ENCODE results near the gene MAP3K19.
"Not testable (repeated sequence)": the region's sequence is repeated elsewhere in the genome, so short reads cannot be mapped to it uniquely, and the experiment has no call there.

Gene MAP3K19

DNA sequence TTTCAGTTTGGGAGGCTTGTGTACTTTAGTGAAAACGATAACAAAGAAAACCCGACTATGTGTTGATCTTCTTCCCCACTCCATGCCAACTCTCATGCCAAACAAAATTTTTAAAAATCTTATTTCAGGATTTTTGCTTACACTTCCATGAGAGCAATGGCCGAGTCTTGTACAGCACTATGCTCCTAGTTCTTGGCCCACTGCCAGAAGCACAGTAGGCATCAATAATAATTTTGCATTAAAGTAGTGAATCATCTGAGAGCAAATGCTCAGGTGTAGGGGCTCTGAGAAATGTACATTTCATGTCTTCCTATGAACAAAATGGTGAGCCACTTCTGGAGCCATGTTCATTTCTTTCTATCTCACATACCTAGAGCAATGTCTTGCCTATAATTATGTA lies 62.2 kb downstream of the MAP3K19 start:
- DNase-seq (ENCODE audit: low read depth, low spot score): no peak

GRCh38 chr2:134982603-134983002 lies 64.6 kb downstream of the MAP3K19 start:
- no peak for DNase-seq (ENCODE audit: low read depth, low spot score)

DNA sequence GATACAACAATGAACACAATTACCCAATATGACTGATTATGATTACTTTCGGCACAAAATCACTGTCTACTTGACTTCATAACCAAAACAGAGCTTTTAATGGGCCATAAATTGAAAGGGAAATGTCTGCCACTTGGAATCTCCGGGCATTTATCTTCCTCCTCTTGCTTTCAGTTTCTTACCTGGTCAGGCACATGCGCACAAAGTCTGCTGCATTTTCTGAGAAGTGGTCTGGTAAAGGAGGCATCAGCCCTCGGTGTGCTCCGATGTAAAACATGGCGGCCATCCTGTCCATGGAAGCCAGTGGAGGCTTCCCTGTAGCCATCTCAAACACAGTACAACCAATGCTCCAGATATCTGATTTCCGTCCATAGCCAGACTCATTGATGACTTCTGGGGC lies 66.6 kb downstream of the MAP3K19 start:
- no peak for DNase-seq (ENCODE audit: low read depth, low spot score)

- DNase-seq (ENCODE audit: low read depth, low spot score): no peak
These were observed 68.0 kb downstream of the MAP3K19 start for GRCh38 chr2:134979221-134979620.

- not testable (repeated sequence) for DNase-seq (ENCODE audit: low read depth, low spot score)
These were observed 70.1 kb downstream of the MAP3K19 start for GRCh38 chr2:134977104-134977503.

- DNase-seq (ENCODE audit: low read depth, low spot score): no peak
These were observed 71.1 kb downstream of the MAP3K19 start for GRCh38 chr2:134976074-134976702.

GRCh38 chr2:134975281-134976009 lies 71.8 kb downstream of the MAP3K19 start:
- no peak for DNase-seq (ENCODE audit: low read depth, low spot score)

DNA sequence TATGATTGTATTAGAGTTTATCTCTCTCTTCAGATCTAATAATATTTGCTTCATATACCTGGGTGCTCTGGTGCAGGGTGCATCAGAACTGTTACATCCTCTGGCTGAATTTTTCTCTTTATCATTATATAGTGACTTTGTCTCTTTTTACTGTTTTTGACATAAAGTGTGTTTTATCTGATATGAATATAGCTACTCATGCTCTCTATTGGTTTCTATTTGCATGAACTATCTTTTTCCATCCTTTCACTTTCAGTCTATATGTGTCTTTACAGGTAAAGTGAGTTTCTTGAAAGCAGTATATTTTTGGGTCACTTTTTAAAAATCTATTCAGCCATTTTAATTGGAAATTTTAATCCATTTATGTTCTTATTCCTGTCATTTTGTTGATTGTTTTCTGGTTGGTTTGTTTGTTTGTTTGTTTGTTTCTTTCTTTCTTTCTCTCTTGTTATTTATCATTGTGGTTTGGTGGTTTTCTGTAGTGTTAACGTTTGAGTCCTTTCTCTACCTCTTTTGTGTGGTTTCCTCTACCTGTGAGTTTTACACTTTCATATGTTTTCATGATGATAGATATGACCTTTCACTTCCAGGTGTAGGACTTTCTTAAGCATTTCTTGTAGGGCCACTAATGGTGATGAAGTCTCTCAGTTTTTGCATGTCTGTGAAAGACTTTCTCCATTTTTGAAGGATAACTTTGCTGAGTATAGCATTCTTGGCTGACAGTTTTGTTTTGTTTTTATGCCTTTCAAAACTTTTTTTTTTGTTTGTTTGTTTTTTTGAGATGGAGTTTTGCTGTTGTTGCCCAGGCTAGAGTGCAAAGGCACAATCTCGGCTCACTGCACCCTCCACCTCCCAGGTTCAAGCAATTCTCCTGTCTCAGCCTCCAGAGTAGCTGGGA lies 73.8 kb downstream of the MAP3K19 start:
- DNase-seq (ENCODE audit: low read depth, low spot score): no peak

DNA sequence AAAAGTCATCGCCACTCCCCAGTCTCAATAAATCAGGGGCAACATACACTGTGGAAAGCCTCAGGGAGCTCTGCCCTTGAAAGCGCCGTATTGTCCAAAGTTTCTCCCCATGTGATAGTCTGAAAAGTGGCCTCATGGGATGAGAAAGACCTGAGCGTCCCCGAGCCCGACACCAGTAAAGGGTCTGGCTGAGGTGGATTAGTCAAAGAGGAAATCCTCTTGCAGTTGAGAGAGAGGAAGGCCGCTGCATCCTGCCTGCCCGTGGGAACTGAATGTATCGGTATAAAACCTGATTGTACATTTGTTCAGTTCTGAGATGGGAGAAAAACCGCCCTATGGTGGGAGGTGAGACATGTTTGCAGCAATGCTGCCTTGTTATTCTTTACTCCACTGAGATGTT lies 80.1 kb downstream of the MAP3K19 start:
- not testable (repeated sequence) for DNase-seq (ENCODE audit: low read depth, low spot score)

GRCh38 chr2:134957477-134957876 lies 89.8 kb downstream of the MAP3K19 start:
- no peak for DNase-seq (ENCODE audit: low read depth, low spot score)

GRCh38 chr2:134955744-134956143 lies 91.5 kb downstream of the MAP3K19 start:
- DNase-seq (ENCODE audit: low read depth, low spot score): no peak

DNA sequence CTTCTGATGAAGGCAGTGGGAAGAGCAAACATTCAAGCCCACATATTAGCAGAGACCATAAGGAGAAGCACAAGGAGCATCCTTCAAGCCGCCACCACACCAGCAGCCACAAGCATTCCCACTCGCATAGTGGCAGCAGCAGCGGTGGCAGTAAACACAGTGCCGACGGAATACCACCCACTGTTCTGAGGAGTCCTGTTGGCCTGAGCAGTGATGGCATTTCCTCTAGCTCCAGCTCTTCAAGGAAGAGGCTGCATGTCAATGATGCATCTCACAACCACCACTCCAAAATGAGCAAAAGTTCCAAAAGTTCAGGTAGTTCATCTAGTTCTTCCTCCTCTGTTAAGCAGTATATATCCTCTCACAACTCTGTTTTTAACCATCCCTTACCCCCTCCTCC lies 93.2 kb downstream of the MAP3K19 start:
- DNase-seq (ENCODE audit: low read depth, low spot score): no peak

DNA sequence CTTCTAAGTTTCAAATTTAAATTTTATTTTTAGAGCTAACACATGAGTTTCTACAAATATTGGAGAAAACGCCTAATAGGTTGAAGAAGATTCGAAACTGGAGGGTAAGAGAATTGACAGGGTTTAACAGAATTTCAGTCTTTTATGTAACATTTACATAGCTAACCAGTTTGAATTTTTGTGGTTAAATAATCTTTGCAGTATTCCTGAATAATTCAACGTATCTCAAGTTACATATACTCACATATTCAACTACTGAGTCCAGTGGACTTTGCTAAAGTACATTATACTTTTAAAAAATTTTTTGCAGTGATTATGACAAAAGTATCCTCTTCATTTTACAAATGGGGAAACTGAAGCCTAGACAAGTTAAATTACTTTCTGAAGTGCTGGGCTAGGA lies 94.6 kb downstream of the MAP3K19 start:
- DNase-seq (ENCODE audit: low read depth, low spot score): no peak

GRCh38 chr2:134950886-134951285 lies 96.4 kb downstream of the MAP3K19 start:
- no peak for DNase-seq (ENCODE audit: low read depth, low spot score)

GRCh38 chr2:134949981-134950708 lies 97.1 kb downstream of the MAP3K19 start:
- no peak for DNase-seq (ENCODE audit: low read depth, low spot score)

- no peak for DNase-seq (ENCODE audit: low read depth, low spot score)
These were observed 101.2 kb downstream of the MAP3K19 start for GRCh38 chr2:134946073-134946472.

- no peak for DNase-seq (ENCODE audit: low read depth, low spot score)
These were observed 102.3 kb downstream of the MAP3K19 start for GRCh38 chr2:134944975-134945374.

DNA sequence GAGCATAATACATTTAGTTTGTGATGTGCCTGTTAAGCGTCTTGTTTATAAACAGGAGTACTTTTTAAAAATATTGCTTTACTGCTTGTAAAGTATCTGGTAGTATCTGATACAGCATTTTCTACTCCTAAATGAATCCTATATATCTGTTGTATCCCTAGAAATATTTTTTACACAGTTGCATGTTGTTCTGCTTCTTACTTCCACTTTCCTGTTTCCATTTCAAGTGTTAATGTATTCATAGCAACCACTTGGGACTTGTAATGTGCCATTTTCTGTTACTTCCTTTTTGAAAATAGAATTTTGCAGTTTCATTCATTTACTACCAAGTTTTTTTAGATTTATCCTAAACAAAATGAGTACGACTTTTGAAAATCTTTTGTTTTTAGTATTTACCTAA lies 103.7 kb downstream of the MAP3K19 start:
- DNase-seq (ENCODE audit: low read depth, low spot score): no peak

GRCh38 chr2:134936691-134937090 lies 110.6 kb downstream of the MAP3K19 start:
- DNase-seq (ENCODE audit: low read depth, low spot score): no peak

GRCh38 chr2:134934641-134935040 lies 112.6 kb downstream of the MAP3K19 start:
- DNase-seq (ENCODE audit: low read depth, low spot score): no peak

DNA sequence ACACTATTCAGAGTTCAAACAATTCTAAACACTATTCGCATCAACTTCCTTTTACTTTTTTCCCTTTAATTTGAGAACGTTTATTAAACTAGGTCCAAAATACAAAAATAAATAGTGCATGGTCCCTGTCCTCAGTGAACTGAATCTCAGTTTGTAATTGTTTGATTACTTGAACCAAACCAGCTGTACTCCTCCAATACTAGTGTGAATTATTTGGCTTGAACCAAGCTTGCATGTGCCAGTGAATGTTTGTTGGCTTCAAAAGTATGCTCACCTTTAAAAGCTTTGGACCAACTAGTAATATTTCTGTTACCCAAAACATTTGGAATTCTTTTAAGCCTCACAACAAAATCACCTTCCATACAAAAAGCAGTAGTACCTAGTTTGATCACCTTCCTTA lies 113.1 kb downstream of the MAP3K19 start:
- DNase-seq (ENCODE audit: low read depth, low spot score): no peak

DNA sequence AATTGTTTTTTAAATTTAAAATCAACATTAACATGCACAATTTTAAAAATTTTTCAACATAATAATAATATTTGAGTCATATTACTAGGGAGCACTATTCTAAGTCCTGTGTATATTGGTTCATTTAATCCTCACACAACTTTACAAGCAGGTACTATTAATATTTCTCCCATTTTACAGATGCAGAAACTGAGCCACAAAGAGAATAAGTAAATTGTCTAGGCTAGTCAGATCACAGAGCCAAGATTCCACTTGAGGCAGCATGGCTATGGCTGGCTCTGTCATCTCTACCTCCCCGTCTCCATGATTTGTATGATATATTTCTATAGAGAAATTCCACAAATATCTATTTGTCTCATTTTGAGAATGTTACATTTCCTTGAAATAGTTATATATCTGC lies 113.5 kb downstream of the MAP3K19 start:
- no peak for DNase-seq (ENCODE audit: low read depth, low spot score)

Measured in iPS DF 19.7 (cell line).